GM08714 (cell line): ENCODE results near the gene VCX.
"Not testable (repeated sequence)": the region's sequence is repeated elsewhere in the genome, so short reads cannot be mapped to it uniquely, and the experiment has no call there.

Experiments
- H3K4me3 ChIP-seq: fragments of 200-500 bp; sonication (Bioruptor generic); 2 replicates; pipeline ENCODE4 v1.5.1; 2014; ENCODE audit warnings: mild to moderate bottlenecking, low read length, inconsistent platforms
- ZNF274 ChIP-seq: IDR thresholded peaks from 2 replicates; pipeline ENCODE4 v1.6.1; 2012; ENCODE audit warnings: mild to moderate bottlenecking, low read depth, low read length

VCX gene

GRCh38 chrX:7842871-7843270 lies at the start of gene VCX:
TSS of gene VCX (plus strand) at chrX:7843171. CDS start at chrX:7843204, 33 bp downstream.
- not testable (repeated sequence) for H3K4me3 ChIP-seq

DNA sequence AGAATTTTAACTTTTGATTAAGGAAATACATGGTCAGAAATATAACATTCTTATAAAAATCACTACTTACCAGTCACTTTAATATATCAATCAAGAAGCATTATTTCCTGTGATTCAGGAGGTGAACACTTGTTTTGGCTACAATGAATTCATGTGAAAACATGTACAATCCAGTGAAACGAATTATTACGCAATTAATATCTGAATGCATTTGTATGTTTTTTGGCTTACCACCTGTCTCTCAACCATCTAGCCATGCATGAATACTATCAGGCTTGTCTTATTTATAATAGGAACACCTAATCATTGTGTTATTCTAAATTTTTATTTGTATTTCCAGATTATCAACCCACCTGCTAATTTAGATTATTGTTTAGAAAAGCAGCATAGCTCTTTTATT lies 44.6 kb upstream of the VCX start:
- TF ChIP-seq ZNF274: no peak

DNA sequence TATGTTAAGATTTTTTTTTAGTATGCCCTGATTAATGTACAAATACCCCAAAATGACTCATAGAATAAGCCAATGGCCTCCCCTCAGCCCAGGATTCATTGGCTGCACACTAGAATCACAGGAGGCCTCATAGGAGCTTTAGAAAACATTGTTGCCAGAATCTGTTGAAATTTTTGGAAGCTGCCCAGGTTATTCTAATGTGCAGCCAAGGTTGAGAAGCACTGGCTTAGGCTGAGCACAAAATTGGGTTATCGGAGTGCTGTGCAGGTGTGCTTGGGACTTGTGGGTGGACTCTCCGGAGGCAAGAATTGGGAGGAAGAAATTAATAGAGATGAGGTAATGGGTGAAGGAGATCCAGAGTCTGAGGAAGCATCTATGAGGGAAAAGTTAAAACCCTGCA lies 41.3 kb upstream of the VCX start:
- H3K4me3 ChIP-seq: no peak overlapping the region
- no peak for TF ChIP-seq ZNF274

More for the DNA sequence above, 44.6 kb upstream of the VCX start:
- H3K4me3 ChIP-seq: no peak overlapping the region

- no peak overlapping the region for H3K4me3 ChIP-seq
- no peak for TF ChIP-seq ZNF274
Measured at GRCh38 chrX:7815166-7815805, 27.7 kb upstream of the VCX start.

GRCh38 chrX:7828594-7828993 lies 14.4 kb upstream of the VCX start:
- TF ChIP-seq ZNF274: no peak
- H3K4me3 ChIP-seq: no peak overlapping the region

- no peak overlapping the region for H3K4me3 ChIP-seq
- TF ChIP-seq ZNF274: no peak
Measured at GRCh38 chrX:7841084-7841805, 1.7 kb upstream of the VCX start.

DNA sequence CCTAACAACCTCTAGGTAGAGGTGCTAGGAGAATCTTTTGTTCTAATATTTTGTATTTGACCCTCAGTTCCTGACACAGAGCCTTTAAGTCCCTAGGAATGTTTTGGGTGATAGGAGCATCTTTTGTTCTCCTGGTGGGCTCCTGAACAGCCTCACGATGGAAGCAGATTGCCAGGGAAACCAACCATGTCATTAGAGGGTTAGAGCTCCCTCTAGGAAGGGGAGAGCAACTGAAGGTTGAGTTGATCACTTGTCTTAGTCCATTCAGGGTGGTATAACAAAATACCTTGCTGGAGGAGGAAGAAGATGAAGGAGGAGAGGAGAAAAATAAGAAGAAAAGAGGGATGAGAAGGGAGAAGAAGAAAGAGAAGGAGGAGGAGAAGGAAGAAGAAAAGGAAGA lies 9.2 kb downstream of the VCX start:
- TF ChIP-seq ZNF274: no peak
- H3K4me3 ChIP-seq: no peak overlapping the region

GRCh38 chrX:7872042-7872441 lies 29.1 kb downstream of the VCX start:
- no peak overlapping the region for H3K4me3 ChIP-seq
- no peak for TF ChIP-seq ZNF274

DNA sequence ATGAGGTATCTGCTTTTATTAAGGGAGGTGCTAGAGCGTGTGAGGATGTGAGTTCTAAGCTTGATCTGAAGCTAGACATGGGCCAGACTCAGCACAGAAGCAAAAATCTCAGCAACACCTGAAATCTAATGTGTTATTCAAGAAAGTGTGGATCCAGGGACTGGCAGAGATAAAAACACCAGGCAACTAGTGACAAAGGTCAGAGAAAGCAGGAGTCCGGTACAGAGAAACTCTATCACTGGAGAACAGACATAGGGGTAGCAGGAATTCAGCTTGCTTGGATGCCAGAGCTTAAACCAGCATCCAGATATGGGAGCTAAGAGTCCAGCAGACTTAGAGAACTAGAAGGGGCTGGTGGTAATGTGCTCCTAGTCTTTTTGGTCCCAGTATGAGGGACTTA lies 34.0 kb downstream of the VCX start:
- no peak overlapping the region for H3K4me3 ChIP-seq
- no peak for TF ChIP-seq ZNF274

DNA sequence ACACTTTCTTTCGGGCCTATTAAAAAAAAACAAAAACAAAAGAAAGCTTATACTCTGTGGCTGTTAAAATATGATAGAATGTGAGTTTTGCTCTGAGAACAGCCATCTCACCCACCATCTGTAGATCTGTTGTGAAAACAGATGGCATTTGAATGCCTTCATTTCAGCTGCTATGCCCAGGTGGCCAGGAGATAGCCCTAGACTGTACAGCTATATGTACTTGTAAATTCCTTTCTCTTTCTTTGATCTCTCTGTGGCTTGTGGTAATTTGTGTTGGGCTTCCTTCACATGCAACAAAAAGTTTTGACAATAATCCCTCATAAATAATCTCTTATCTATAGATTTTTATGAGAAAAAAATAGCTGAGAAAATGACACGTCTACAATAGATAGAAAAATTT lies 46.2 kb downstream of the VCX start:
- TF ChIP-seq ZNF274: no peak
- H3K4me3 ChIP-seq: no peak overlapping the region

GRCh38 chrX:7889680-7890079 lies 46.7 kb downstream of the VCX start:
- TF ChIP-seq ZNF274: no peak
- H3K4me3 ChIP-seq: no peak overlapping the region

DNA sequence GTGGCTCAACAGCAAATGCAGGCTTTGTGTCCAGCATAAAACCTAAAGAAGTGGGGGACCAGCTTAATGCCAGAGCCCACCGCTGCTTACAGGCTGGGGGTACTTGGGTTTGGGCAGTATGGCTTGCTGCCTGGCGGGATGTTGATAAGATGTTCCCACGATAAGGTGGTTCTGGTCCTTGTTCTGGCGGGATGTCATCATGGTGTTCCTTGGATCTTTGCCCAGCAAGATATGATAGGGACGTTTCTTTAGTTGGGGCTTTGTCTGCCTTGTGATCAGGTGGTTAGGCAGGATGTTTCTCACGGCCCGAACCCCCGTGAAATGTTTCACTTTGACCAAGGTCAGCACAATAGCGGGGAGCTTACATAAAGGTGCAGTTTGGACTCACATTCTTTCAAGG lies 49.0 kb downstream of the VCX start:
- no peak for TF ChIP-seq ZNF274

More for the DNA sequence above, 49.0 kb downstream of the VCX start:
- no peak overlapping the region for H3K4me3 ChIP-seq
